ENCODE measurements around the gene RAB7A.

RAB7A gene

DNA sequence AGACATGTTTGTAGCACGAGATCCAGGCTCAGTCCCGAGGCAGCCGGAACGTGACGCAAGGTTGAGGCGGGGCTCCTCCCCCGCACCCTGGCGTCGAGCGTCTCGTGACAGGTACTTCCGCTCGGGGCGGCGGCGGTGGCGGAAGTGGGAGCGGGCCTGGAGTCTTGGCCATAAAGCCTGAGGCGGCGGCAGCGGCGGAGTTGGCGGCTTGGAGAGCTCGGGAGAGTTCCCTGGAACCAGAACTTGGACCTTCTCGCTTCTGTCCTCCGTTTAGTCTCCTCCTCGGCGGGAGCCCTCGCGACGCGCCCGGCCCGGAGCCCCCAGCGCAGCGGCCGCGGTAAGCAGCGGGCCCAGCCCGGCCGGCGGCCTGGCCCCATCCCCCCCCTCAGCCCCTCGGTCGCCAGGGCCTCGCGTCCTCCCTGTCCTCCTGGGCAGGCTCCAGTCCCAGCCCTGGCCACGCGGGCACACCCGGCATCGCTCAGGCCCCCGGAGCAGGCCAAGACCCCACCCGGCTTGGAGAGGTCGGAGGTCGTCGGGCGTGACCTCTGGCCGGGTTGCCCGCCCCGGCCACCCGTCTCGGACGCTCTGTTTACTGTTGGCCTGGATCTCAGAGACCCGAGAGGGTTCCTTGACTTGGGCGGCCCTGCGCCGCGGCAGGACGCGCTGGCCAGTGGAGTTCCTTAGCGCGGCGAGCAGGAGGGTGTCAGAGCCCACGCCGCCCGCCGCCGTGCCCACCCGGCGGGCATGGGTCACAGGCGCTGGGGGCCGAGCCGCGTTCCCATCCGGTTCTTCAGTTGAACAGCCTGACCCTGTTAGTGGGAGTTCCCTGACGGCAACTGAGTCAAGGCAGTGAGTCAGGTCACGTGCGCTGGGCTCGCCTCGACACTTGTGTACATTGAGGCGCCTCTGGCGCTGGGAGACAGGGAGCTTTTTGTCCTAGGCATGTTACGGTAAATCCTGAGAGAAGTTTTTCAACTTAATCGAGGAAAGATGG is at the start of gene RAB7A:
Gene RAB7A, plus strand, starts transcription at position 161 of the 994 bp plus-strand sequence. CDS start 69,185 bp downstream, outside the sequence.
- CTCF ChIA-PET, result interaction anchor here (1.4 kb wide), 1 partner anchor 46 kb away, joined by 4 read pairs; no protein-coding TSS in a partner anchor
- DNase-seq (ENCODE audit: extremely low spot score), result peak; percentile 98
- POLR2A ChIA-PET, result interaction anchor here (0.7 to 2.0 kb wide), 3 partner anchors 46 to 154 kb away, joined by 3 to 10 read pairs (median 8); no protein-coding TSS in a partner anchor
- no peak; the same call in 1 of the 2 replicates for TF ChIP-seq L3MBTL2 (conservative IDR thresholded peaks at IDR 0.05)
- no peak for TF ChIP-seq BHLHE40 (IDR thresholded peaks at IDR 0.05; ENCODE audit: borderline replicate concordance)
- no peak for TF ChIP-seq TARDBP (IDR thresholded peaks at IDR 0.05)
- no peak for TF ChIP-seq CTBP1 (IDR thresholded peaks at IDR 0.05; ENCODE audit: borderline replicate concordance)
- TF ChIP-seq ARNT (IDR thresholded peaks at IDR 0.05), result no peak
- TF ChIP-seq NFRKB (IDR thresholded peaks at IDR 0.05), result no peak
- peak; percentile 65 for TF ChIP-seq ELF4 (IDR thresholded peaks at IDR 0.05)
- TF ChIP-seq FOXM1 (IDR thresholded peaks at IDR 0.05; ENCODE audit: borderline replicate concordance), result no peak
- TF ChIP-seq ZNF384 (IDR thresholded peaks at IDR 0.05), result no peak
- TF ChIP-seq, protein P1, sequence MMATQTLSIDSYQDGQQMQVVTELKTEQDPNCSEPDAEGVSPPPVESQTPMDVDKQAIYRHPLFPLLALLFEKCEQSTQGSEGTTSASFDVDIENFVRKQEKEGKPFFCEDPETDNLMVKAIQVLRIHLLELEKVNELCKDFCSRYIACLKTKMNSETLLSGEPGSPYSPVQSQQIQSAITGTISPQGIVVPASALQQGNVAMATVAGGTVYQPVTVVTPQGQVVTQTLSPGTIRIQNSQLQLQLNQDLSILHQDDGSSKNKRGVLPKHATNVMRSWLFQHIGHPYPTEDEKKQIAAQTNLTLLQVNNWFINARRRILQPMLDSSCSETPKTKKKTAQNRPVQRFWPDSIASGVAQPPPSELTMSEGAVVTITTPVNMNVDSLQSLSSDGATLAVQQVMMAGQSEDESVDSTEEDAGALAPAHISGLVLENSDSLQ (IDR thresholded peaks at IDR 0.05), result peak; percentile 67; the same call in 1 of the 2 replicates
- TF ChIP-seq LEF1 (IDR thresholded peaks at IDR 0.05; ENCODE audit: borderline replicate concordance), result peak; percentile 26; the same call in 1 of the 2 replicates
- TF ChIP-seq SP1 (IDR thresholded peaks at IDR 0.05), result no peak

DNA sequence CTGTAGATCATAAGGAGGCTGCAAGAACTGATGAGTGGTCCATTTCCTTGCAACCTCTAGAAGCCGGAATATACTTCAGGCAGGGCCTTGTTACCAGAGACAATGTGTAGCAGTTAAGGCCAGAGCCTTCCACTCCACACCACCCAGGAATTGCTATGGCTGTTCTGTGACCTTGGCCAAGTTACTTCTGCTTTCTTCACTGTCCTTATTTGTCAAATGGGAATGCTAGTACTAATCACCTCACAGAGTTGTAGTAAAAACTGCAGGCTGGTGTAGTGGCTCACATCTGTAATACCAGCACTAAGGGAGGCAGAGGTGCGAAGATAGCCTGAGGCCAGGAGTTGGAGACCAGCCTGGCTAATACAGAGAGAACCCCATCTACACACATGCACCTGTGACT is 46.6 kb upstream of the RAB7A start:
- ChIA-PET CTCF (interaction anchor here (0.7 to 2.0 kb wide), 3 partner anchors 18 to 199 kb away, joined by 3 to 8 read pairs (median 3); partner anchors contain the start of gene ACAD9), POLR2A (interaction anchor here (2.8 kb wide), 1 partner anchor 30 kb away, joined by 22 read pairs; the partner anchor contains the start of gene RPN1)
- no peak for DNase-seq (ENCODE audit: extremely low spot score)
- TF ChIP-seq SUZ12 (IDR thresholded peaks at IDR 0.05), result no peak
- no peak for TF ChIP-seq ZNF384 (IDR thresholded peaks at IDR 0.05)
- TF ChIP-seq, protein P1 (IDR thresholded peaks at IDR 0.05), result no peak
- TF ChIP-seq BHLHE40 (IDR thresholded peaks at IDR 0.05; ENCODE audit: borderline replicate concordance), result no peak
- no peak for TF ChIP-seq SP1 (IDR thresholded peaks at IDR 0.05)
- no peak for TF ChIP-seq FOXK2 (IDR thresholded peaks at IDR 0.05)
- no peak for TF ChIP-seq NFRKB (IDR thresholded peaks at IDR 0.05)
- TF ChIP-seq TARDBP (IDR thresholded peaks at IDR 0.05), result no peak
- no peak for TF ChIP-seq L3MBTL2 (conservative IDR thresholded peaks at IDR 0.05)
- TF ChIP-seq ELF4 (IDR thresholded peaks at IDR 0.05), result no peak
- TF ChIP-seq CTBP1 (IDR thresholded peaks at IDR 0.05; ENCODE audit: borderline replicate concordance), result no peak
- no peak for TF ChIP-seq LEF1 (IDR thresholded peaks at IDR 0.05; ENCODE audit: borderline replicate concordance)
- no peak for TF ChIP-seq HDGF (IDR thresholded peaks at IDR 0.05; ENCODE audit: borderline replicate concordance)
- no peak for TF ChIP-seq FOXM1 (IDR thresholded peaks at IDR 0.05; ENCODE audit: borderline replicate concordance)

DNA sequence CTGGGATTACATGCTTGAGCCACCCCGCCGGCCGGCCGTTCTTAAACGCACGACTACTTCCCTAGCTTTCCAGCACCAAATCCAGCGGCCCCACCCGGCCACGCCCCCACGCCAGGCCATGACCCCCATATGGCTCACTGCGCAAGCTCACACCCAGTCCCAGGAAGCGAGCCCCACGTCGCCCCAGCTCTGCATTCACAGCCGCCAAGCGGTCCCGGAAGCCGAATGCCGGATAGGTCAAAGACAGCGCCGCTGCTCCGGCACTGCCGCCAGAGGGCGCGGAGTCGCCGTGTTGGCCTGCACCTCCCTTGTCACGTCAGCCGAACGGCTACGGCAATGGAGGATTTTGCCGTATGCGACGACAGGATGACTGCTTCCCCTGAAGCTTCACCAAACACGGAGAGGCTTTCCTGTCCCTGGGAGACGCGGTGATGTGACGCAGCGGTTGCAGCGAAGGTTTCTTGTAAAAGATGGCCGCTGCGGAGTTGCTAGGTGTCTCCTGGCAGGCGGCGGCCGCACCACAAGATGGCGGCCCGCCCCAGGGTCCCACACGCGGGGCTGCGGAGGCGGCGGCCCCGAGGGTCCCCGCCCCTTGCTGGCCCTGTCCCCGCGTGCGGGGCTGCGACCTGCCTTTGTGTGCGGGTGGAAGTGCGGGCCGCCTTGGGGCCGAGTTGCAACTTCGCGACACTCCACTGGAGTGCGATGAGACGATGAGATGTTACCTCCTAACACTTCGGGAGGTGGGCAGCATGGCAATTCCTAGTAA is 45.2 kb upstream of the RAB7A start:
- POLR2A ChIA-PET, result interaction anchor here (0.5 to 2.8 kb wide), 29 partner anchors 9 to 316 kb away, joined by 3 to 22 read pairs (median 4); partner anchors contain the start of genes ACAD9, RAB7A and RPN1
- peak; percentile 94 for DNase-seq (ENCODE audit: extremely low spot score)
- CTCF ChIA-PET, result interaction anchor here (0.6 to 2.0 kb wide), 35 partner anchors 8 to 1090 kb away, joined by 3 to 16 read pairs (median 4); partner anchors contain the start of genes ACAD9 and RAB7A
- TF ChIP-seq FOXK2 (IDR thresholded peaks at IDR 0.05), result no peak
- peak; percentile 71; the same call in 1 of the 2 replicates for TF ChIP-seq LEF1 (IDR thresholded peaks at IDR 0.05; ENCODE audit: borderline replicate concordance)
- TF ChIP-seq ARNT (IDR thresholded peaks at IDR 0.05), result peak; percentile 74; the same call in 1 of the 2 replicates
- TF ChIP-seq FOXM1 (IDR thresholded peaks at IDR 0.05; ENCODE audit: borderline replicate concordance), result no peak
- TF ChIP-seq L3MBTL2 (conservative IDR thresholded peaks at IDR 0.05), result peak; percentile 78
- no peak for TF ChIP-seq CTBP1 (IDR thresholded peaks at IDR 0.05; ENCODE audit: borderline replicate concordance)
- peak; percentile 82 for TF ChIP-seq NFRKB (IDR thresholded peaks at IDR 0.05)
- TF ChIP-seq, protein P1 (IDR thresholded peaks at IDR 0.05), result peak; percentile 59
- no peak for TF ChIP-seq ZNF384 (IDR thresholded peaks at IDR 0.05)
- TF ChIP-seq FOXA1 (IDR thresholded peaks at IDR 0.05), result no peak
- peak; percentile 82 for TF ChIP-seq ELF4 (IDR thresholded peaks at IDR 0.05)
- TF ChIP-seq SUZ12 (IDR thresholded peaks at IDR 0.05), result no peak
- TF ChIP-seq HDGF (IDR thresholded peaks at IDR 0.05; ENCODE audit: borderline replicate concordance), result no peak
- no peak for TF ChIP-seq BHLHE40 (IDR thresholded peaks at IDR 0.05; ENCODE audit: borderline replicate concordance)
- no peak for TF ChIP-seq TARDBP (IDR thresholded peaks at IDR 0.05)
- TF ChIP-seq SP1 (IDR thresholded peaks at IDR 0.05), result no peak

DNA sequence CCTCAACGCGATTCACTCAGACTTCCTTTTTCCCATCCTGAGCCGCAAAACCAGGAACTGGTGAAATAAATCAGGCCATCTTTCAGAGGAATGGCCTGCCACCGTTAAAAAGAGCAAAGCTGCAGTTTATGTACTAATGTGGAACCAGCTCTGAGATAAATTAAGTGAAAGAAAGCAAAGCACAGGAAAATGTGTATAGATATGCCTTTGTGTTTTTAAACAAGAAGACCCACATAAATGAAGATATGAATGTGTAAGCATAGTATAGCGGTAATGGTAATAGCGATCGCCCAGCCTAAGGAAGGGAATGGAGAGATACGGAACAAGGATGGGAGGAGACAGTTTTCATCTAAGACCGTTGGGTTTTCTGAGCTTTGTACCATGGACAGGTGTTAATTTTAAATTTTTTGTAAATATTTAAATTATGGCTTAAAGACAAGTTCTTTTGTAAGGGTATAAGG is 44.6 kb upstream of the RAB7A start:
- ChIA-PET POLR2A (interaction anchor here (1.0 to 2.8 kb wide), 8 partner anchors 12 to 197 kb away, joined by 3 to 22 read pairs (median 6); partner anchors contain the start of genes ACAD9, RAB7A and RPN1), CTCF (interaction anchor here (0.9 to 2.0 kb wide), 9 partner anchors 32 to 197 kb away, joined by 3 to 16 read pairs (median 4); partner anchors contain the start of gene ACAD9)
- TF ChIP-seq FOXM1 (IDR thresholded peaks at IDR 0.05; ENCODE audit: borderline replicate concordance), result no peak
- no peak for TF ChIP-seq BHLHE40 (IDR thresholded peaks at IDR 0.05; ENCODE audit: borderline replicate concordance)
- no peak for TF ChIP-seq FOXK2 (IDR thresholded peaks at IDR 0.05)
- no peak for TF ChIP-seq TARDBP (IDR thresholded peaks at IDR 0.05)
- no peak for TF ChIP-seq ZNF384 (IDR thresholded peaks at IDR 0.05)
- no peak for TF ChIP-seq HDGF (IDR thresholded peaks at IDR 0.05; ENCODE audit: borderline replicate concordance)
- no peak for TF ChIP-seq LEF1 (IDR thresholded peaks at IDR 0.05; ENCODE audit: borderline replicate concordance)
- TF ChIP-seq FOXA1 (IDR thresholded peaks at IDR 0.05), result no peak
- TF ChIP-seq ELF4 (IDR thresholded peaks at IDR 0.05), result no peak
- no peak for TF ChIP-seq CTBP1 (IDR thresholded peaks at IDR 0.05; ENCODE audit: borderline replicate concordance)
- TF ChIP-seq, protein P1 (IDR thresholded peaks at IDR 0.05), result no peak
- TF ChIP-seq SUZ12 (IDR thresholded peaks at IDR 0.05), result no peak
- DNase-seq (ENCODE audit: extremely low spot score), result no peak

Data from HEK293T (cell line).